KG1 (cell line): ENCODE results near the gene RRAS2.
A peak's percentile ranks its signal among the peaks of the same experiment; 100 is the strongest.
"Not testable (repeated sequence)": the region's sequence is repeated elsewhere in the genome, so short reads cannot be mapped to it uniquely, and the experiment has no call there.

Source experiments
- DNase-seq: peaks from one replicate; lab custom pipeline; 2025; lab: John Stamatoyannopoulos, UW

Gene RRAS2

GRCh38 chr11:14306481-14306880, 52.5 kb downstream of the RRAS2 start:
- no peak for DNase-seq

- DNase-seq: no peak
Measured at GRCh38 chr11:14305649-14306048, 53.3 kb downstream of the RRAS2 start.

- DNase-seq: no peak
Measured at GRCh38 chr11:14304601-14305000, 54.4 kb downstream of the RRAS2 start.

- DNase-seq: peak; percentile 21
Measured at GRCh38 chr11:14300661-14301304, 58.2 kb downstream of the RRAS2 start.

GRCh38 chr11:14299921-14300320, 59.1 kb downstream of the RRAS2 start:
- DNase-seq: no peak

- DNase-seq: no peak
Measured at GRCh38 chr11:14290422-14290821, 68.6 kb downstream of the RRAS2 start.

GRCh38 chr11:14288189-14288935, 70.6 kb downstream of the RRAS2 start:
- DNase-seq: no peak

GRCh38 chr11:14278869-14279268, 80.1 kb downstream of the RRAS2 start:
- DNase-seq: not testable (repeated sequence)

- no peak for DNase-seq
Measured at GRCh38 chr11:14275076-14275475, 83.9 kb downstream of the RRAS2 start.

- no peak for DNase-seq
Measured at GRCh38 chr11:14273895-14274294, 85.1 kb downstream of the RRAS2 start.

- peak; percentile 56 for DNase-seq
Measured at GRCh38 chr11:14270690-14271542, 88.1 kb downstream of the RRAS2 start.

- DNase-seq: no peak
Measured at GRCh38 chr11:14269692-14270573, 89.0 kb downstream of the RRAS2 start.

GRCh38 chr11:14267861-14268635, 90.9 kb downstream of the RRAS2 start:
- DNase-seq: no peak

GRCh38 chr11:14266622-14267021, 92.4 kb downstream of the RRAS2 start:
- no peak for DNase-seq

- DNase-seq: no peak
Measured at GRCh38 chr11:14264966-14265365, 94.0 kb downstream of the RRAS2 start.

GRCh38 chr11:14262271-14262846, 96.6 kb downstream of the RRAS2 start:
- DNase-seq: no peak

GRCh38 chr11:14261066-14261465, 97.9 kb downstream of the RRAS2 start:
- DNase-seq: no peak

- no peak for DNase-seq
Measured at GRCh38 chr11:14259878-14260277, 99.1 kb downstream of the RRAS2 start.

GRCh38 chr11:14259186-14259784, 99.7 kb downstream of the RRAS2 start:
- DNase-seq: no peak
